Left lung (tissue), 10 donors: ENCODE measurements around the gene TMEM91. TPM values are rescaled to one million over a fixed set of nuclear protein-coding genes. Genes with fewer than 3 reads are reported as not detected.

Experiments
- ATAC-seq: fragments of 200-7000 bp; cut with Tn5 transposase; one replicate; pipeline ENCODE4 v1.9.1; 2020; ENCODE audit warnings: moderate library complexity
- DNase-seq, 4 donors: peaks; one replicate each; pipeline ENCODE4 v3.0.0-alpha.2; 2013 to 2020
- H3K27ac ChIP-seq, 2 donors: fragments of 200-600 bp; sonication (generic) in 1 of 2; one replicate each; pipeline versions ENCODE4 v1.5.0 to v1.8.0; 2020 to 2021
- H3K27me3 ChIP-seq, 2 donors: fragments of 200-600 bp; sonication (generic) in 1 of 2; one replicate each; pipeline versions ENCODE4 v1.5.0 to v1.8.0; 2020 to 2021
- H3K36me3 ChIP-seq, 2 donors: fragments of 200-600 bp; sonication (generic) in 1 of 2; one replicate each; pipeline versions ENCODE4 v1.5.0 to v1.8.0; 2020 to 2021
- H3K4me1 ChIP-seq, 2 donors: fragments of 200-600 bp; one replicate each; pipeline ENCODE4 v1.8.0; 2021
- H3K4me3 ChIP-seq, 2 donors: fragments of 200-600 bp; sonication (generic) in 1 of 2; one replicate each; pipeline versions ENCODE4 v1.5.0 to v1.8.0; 2020 to 2021; ENCODE audit warnings: mild to moderate bottlenecking in 1 of 2
- H3K9me3 ChIP-seq, 2 donors: fragments of 200-600 bp; sonication (generic) in 1 of 2; one replicate each; pipeline versions ENCODE4 v1.5.0 to v1.8.0; 2020 to 2021
- intact Hi-C, 2 donors: fragments of 100-400 bp; cut with DNase I; formaldehyde crosslinking; loops; one replicate each; pipeline versions ENCODE4 v1.11.2 to v1.14.2; 2022
- polyA plus RNA-seq, 6 donors: library from polyadenylated mRNA; unstranded; fragments of 120-200 nt; gene quantifications; one replicate each; pipeline ENCODE4 v1.2.1, GENCODE V29; 2013; ENCODE audit not compliant: insufficient read length in 6 of 6
- total RNA-seq, 2 donors: library from RNA; stranded (reverse); fragmentation: NEBNext Ultra II Directional; extraction: Animal tissue kit (Norgen Biotek cat#: 25700); gene quantifications; one replicate each; pipeline ENCODE4 v1.2.1, GENCODE V29; 2021
- TF ChIP-seq, protein P1 (sequence below), 2 donors: fragments of 200-600 bp; sonication (generic) in 1 of 2; IDR thresholded peaks; one replicate each; pipeline versions ENCODE4 v1.5.0 to v1.8.0; 2021; ENCODE audit warnings: antibody characterized with exemption in 2 of 2
- donor health status: DM: no; HTN: yes; CAD: no.
- donor health status: DM: no; HTN: no; CAD: no.

TMEM91 gene
- total and polyA plus RNA-seq, 8 donors, result 10.1 to 22.0 (median 17.1) TPM

GRCh38 chr19:41350735-41351338, 25.5 kb upstream of the TMEM91 start:
- intact Hi-C loops, result no loop called here

GRCh38 chr19:41351339-41352245, 24.7 kb upstream of the TMEM91 start:
- intact Hi-C loops, result no loop called here
- peak; percentile 70 for ATAC-seq
- TF ChIP-seq, protein P1, sequence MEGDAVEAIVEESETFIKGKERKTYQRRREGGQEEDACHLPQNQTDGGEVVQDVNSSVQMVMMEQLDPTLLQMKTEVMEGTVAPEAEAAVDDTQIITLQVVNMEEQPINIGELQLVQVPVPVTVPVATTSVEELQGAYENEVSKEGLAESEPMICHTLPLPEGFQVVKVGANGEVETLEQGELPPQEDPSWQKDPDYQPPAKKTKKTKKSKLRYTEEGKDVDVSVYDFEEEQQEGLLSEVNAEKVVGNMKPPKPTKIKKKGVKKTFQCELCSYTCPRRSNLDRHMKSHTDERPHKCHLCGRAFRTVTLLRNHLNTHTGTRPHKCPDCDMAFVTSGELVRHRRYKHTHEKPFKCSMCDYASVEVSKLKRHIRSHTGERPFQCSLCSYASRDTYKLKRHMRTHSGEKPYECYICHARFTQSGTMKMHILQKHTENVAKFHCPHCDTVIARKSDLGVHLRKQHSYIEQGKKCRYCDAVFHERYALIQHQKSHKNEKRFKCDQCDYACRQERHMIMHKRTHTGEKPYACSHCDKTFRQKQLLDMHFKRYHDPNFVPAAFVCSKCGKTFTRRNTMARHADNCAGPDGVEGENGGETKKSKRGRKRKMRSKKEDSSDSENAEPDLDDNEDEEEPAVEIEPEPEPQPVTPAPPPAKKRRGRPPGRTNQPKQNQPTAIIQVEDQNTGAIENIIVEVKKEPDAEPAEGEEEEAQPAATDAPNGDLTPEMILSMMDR (IDR thresholded peaks at IDR 0.05), result no peak
- H3K27ac ChIP-seq, result peak overlapping the region; percentile 83 to 90
- H3K4me1 ChIP-seq, result peaks cover 5 to 60% of the 10 kb centered on the region in 2 donors
- no peaks in the 10 kb centered on the region for H3K9me3 ChIP-seq
- H3K27me3 ChIP-seq, result no peaks in the 10 kb centered on the region
- peak overlapping the region; percentile 91 to 97 for H3K4me3 ChIP-seq
- DNase-seq, result peak in 2 of 4 donors; percentile 82 to 95
- H3K36me3 ChIP-seq, result peaks cover 0 to 18% of the 10 kb centered on the region in 2 donors

More at GRCh38 chr19:41350735-41351338, 25.5 kb upstream of the TMEM91 start:
- Histone ChIP-seq H3K27me3 (no peaks in the 10 kb centered on the region), H3K4me1 (peaks cover 5 to 54% of the 10 kb centered on the region in 2 donors), H3K9me3 (no peaks in the 10 kb centered on the region), H3K36me3 (peaks cover 0 to 25% of the 10 kb centered on the region in 2 donors), H3K27ac (peak overlapping the region; percentile 36 to 90), H3K4me3 (peak overlapping the region; percentile 91 to 97)
- ATAC-seq (no peak), DNase-seq (no peak)
- TF ChIP-seq, protein P1 (IDR thresholded peaks at IDR 0.05), result no peak

- ATAC-seq, result no peak
Observed at GRCh38 chr19:41352279-41352608, 24.1 kb upstream of the TMEM91 start.

DNA sequence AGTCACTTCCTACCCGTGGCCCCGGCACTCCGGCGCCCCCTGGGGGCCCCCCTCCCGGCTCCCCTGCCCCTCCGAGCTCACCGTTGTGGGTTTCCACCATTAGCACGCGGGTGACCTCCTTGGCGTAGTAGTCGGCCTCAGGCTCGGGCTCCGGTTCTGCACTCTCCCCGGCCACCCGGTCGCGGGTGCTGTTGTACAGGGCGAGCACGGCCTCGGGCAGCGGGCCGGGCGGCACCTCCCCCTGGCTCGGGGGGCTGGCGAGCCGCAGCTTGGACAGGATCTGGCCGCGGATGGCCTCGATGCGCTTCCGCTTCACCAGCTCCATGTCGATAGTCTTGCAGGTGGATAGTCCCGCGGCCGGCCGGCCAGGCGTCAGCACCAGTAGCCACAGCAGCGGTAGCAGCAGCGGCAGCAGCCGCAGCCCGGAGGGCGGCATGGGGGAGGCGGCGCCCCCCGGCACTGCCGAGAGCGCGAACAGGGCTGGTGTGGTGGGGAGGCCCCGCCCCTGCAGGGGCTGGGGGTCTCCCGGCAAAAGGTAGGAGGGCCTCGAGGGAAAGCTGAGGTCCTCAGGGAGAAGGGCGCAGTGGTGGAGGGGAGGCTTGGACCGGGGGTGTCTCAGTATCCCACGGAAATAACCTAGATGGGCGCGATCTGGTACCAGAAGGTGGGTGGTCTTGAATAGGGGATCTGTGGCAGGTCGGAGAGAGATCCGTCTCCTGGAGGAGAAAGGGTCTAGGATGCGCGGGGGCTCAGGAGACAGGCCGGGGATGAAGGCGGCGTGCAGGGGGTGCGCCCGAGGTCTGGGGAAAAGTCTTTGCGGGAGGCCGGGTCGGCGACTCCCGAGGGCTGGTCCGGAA, 23.5 kb upstream of the TMEM91 start:
- peaks cover 0 to 5% of the 10 kb centered on the region in 2 donors for H3K36me3 ChIP-seq
- peak in 2 of 4 donors; percentile 77 to 94 for DNase-seq
- intact Hi-C loops, result no loop called here
- peak; percentile 16 for ATAC-seq
- no peaks in the 10 kb centered on the region for H3K9me3 ChIP-seq
- H3K4me3 ChIP-seq, result peak overlapping the region; percentile 91 to 97
- H3K4me1 ChIP-seq, result peaks cover 5 to 72% of the 10 kb centered on the region in 2 donors
- H3K27me3 ChIP-seq, result no peaks in the 10 kb centered on the region
- TF ChIP-seq, protein P1 (IDR thresholded peaks at IDR 0.05), result peak; percentile 24 to 46
- H3K27ac ChIP-seq, result peak overlapping the region; percentile 83 to 90

More at GRCh38 chr19:41352279-41352608, 24.1 kb upstream of the TMEM91 start:
- H3K4me1 ChIP-seq, result peaks cover 5 to 67% of the 10 kb centered on the region in 2 donors
- H3K4me3 ChIP-seq, result peak overlapping the region; percentile 91 to 97
- peak overlapping the region; percentile 83 to 90 for H3K27ac ChIP-seq
- no peak for DNase-seq
- no peaks in the 10 kb centered on the region for H3K27me3 ChIP-seq
- peaks cover 0 to 11% of the 10 kb centered on the region in 2 donors for H3K36me3 ChIP-seq
- no peaks in the 10 kb centered on the region for H3K9me3 ChIP-seq
- TF ChIP-seq, protein P1 (IDR thresholded peaks at IDR 0.05), result no peak
- intact Hi-C loops, result no loop called here
